Activated CD4-positive, alpha-beta T cell treated with anti-CD3 and anti-CD28 coated beads for 48 hours (primary cell): ENCODE results near the gene WAC.

Source experiments
- DNase-seq: peaks from one replicate; pipeline ENCODE4 v3.0.0-alpha.2; 2020

The WAC gene

DNA sequence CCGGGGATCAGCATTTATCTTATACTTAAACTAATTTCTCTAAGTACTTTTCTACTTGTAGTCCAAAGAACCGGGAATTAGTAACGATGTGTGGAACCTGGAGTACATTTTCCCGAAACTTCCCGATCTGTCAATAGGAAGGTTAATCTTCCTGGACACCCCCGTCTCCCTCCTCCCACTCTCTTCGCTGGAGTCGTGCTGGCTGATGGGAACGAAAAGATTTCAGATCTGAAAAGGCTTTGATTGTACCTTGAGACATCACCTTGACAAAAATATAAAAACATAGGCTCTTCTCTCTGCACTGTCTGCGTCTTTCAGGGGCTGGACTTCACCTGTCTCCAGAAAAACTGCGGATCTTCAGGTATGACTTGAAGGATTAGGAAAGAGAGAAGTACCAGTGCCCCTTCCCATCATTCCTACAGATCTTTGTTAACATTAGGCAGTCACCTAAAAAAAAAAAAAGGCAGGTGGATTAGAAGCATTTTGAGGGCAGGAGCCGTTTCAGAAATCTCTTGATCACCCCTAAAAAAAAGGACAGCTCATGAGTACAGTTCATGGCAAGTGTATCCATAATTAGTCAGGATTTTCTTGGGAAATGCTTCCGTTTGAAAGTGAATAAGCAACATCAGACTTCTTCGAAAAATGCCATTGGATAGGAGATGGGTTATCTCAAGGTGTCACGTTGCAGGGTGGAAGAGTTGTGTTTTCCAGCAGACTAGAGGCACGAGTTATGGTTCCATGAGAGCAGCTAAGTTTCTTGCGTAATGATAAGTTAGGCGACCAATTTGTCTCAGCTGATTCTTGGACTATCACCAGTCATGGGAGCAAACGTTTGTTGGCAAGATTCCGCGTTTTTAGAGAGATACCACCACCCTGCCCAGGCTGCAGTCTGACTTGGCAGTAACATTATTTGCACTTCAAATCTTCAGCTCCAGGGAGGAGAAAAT, 136.6 kb downstream of the WAC start:
- no peak for DNase-seq
